Tibial nerve (tissue), 4 donors: ENCODE measurements around the gene RSKR. TPM values are rescaled to one million over a fixed set of nuclear protein-coding genes. Genes with fewer than 3 reads are reported as not detected.

Experiments used
- DNase-seq, 2 donors: peaks; one replicate each; pipeline ENCODE4 v3.0.0-alpha.2; 2019; ENCODE audit warnings: low spot score in 2 of 2
- H3K27ac ChIP-seq, 4 donors: fragments of 200-600 bp; sonication (generic) in 3 of 4; one replicate each; pipeline ENCODE4 v1.5.1; 2017 to 2019; ENCODE audit warnings: mild to moderate bottlenecking in 1 of 4
- H3K27me3 ChIP-seq, 2 donors: fragments of 200-600 bp; sonication (generic) in 1 of 2; one replicate each; pipeline versions ENCODE4 v1.5.1 to v1.6.0; 2017 to 2019
- H3K36me3 ChIP-seq, 3 donors: fragments of 200-600 bp; sonication (generic); one replicate each; pipeline ENCODE4 v1.5.1; 2018 to 2019
- H3K4me1 ChIP-seq, 4 donors: fragments of 200-600 bp; sonication (generic) in 3 of 4; one replicate each; pipeline ENCODE4 v1.5.1; 2017 to 2019
- H3K4me3 ChIP-seq, 4 donors: fragments of 200-600 bp; sonication (generic) in 3 of 4; one replicate each; pipeline ENCODE4 v1.5.1; 2017 to 2019; ENCODE audit warnings: mild to moderate bottlenecking in 1 of 4, moderate library complexity in 1 of 4
- H3K9me3 ChIP-seq, 4 donors: fragments of 200-600 bp; sonication (generic) in 3 of 4; one replicate each; pipeline ENCODE4 v1.5.1; 2017 to 2019
- CTCF ChIP-seq, 5 experiments: fragments of 200-600 bp in 3 of 5; fragments of 450-650 bp in 2 of 5; sonication (generic) in 3 of 5; IDR thresholded peaks; one replicate each; pipeline ENCODE4 v1.5.1; 2016 to 2019; ENCODE audit warnings: antibody characterized with exemption in 5 of 5, mild to moderate bottlenecking in 3 of 5, moderate library complexity in 2 of 5
- EP300 ChIP-seq, 2 donors: sonication (generic); formaldehyde crosslinking; IDR thresholded peaks; one replicate each; pipeline ENCODE4 v1.6.1; 2017; ENCODE audit warnings: antibody characterized with exemption in 2 of 2, mild to moderate bottlenecking in 1 of 2
- POLR2A ChIP-seq, 2 donors: fragments of 450-650 bp; IDR thresholded peaks; one replicate each; pipeline ENCODE4 v1.6.1; 2017; ENCODE audit warnings: antibody characterized with exemption in 2 of 2, mild to moderate bottlenecking in 2 of 2, moderate library complexity in 2 of 2
- WGBS, 2 donors: methylation state at CpG; one replicate each; pipeline ENCODE4 v1.1.5; 2018; 5-methylcytosine and 5-hydroxymethylcytosine counted together
- total RNA-seq, 4 donors: library from RNA; depleted of rRNA; stranded (reverse); fragments of >200 nt; gene quantifications; one replicate each; pipeline ENCODE4 v1.1.0, GENCODE V29; 2016

RSKR gene
- total RNA-seq, 4 donors from 2014 or later: 5.7 to 34.5 (median 16.2) TPM

GRCh38 chr17:28573521-28573920 is 40.5 kb downstream of the RSKR start:
- TF ChIP-seq EP300 (IDR thresholded peaks at IDR 0.05): no peak
- no peak for TF ChIP-seq POLR2A (IDR thresholded peaks at IDR 0.05)
- no peak for TF ChIP-seq CTCF (IDR thresholded peaks at IDR 0.05)
- 91 to 95% methylated on average over 9 of the region's 9 CpGs for WGBS, 2 donors
- Histone ChIP-seq H3K36me3 (peaks cover 0 to 14% (median 0%) of the 10 kb centered on the region in 3 donors), H3K4me1 (peaks cover 0 to 50% (median 20%) of the 10 kb centered on the region in 4 donors), H3K27ac (no peak overlapping the region), H3K9me3 (no peaks in the 10 kb centered on the region), H3K4me3 (no peak overlapping the region), H3K27me3 (no peaks in the 10 kb centered on the region)
- no peak for DNase-seq

- Histone ChIP-seq H3K27ac (no peak overlapping the region), H3K27me3 (no peaks in the 10 kb centered on the region), H3K9me3 (no peaks in the 10 kb centered on the region), H3K4me3 (no peak overlapping the region), H3K36me3 (peaks cover 0 to 19% (median 0%) of the 10 kb centered on the region in 3 donors), H3K4me1 (peaks cover 0 to 55% (median 20%) of the 10 kb centered on the region in 4 donors)
- no peak for TF ChIP-seq EP300 (IDR thresholded peaks at IDR 0.05)
- no peak for TF ChIP-seq POLR2A (IDR thresholded peaks at IDR 0.05)
- DNase-seq: no peak
Measured at GRCh38 chr17:28573040-28573380, 41.0 kb downstream of the RSKR start.

- WGBS, 2 donors: 77 to 86% methylated on average over 5 of the region's 5 CpGs
- Histone ChIP-seq H3K4me1 (peaks cover 0 to 58% (median 20%) of the 10 kb centered on the region in 4 donors), H3K27me3 (no peaks in the 10 kb centered on the region), H3K9me3 (no peaks in the 10 kb centered on the region), H3K27ac (peak overlapping the region; percentile 25 to 95 (median 82)), H3K4me3 (peak overlapping the region in 3 of 4 donors; percentile 61 to 98 (median 77)), H3K36me3 (peaks cover 0 to 20% (median 0%) of the 10 kb centered on the region in 3 donors)
- TF ChIP-seq EP300 (IDR thresholded peaks at IDR 0.05) (no peak), POLR2A (IDR thresholded peaks at IDR 0.05) (no peak), CTCF (IDR thresholded peaks at IDR 0.05) (no peak)
- DNase-seq: no peak
Measured at GRCh38 chr17:28572259-28573039, 41.5 kb downstream of the RSKR start.

GRCh38 chr17:28571361-28572122 is 42.4 kb downstream of the RSKR start, which contains the start of gene PIGS:
Gene PIGS, minus strand, starts transcription at chr17:28571524. Its CDS starts 28 bp downstream, at chr17:28571496.
- Histone ChIP-seq H3K4me3 (peak within 1 kb of the TSS; percentile 61 to 98 (median 69)), H3K9me3 (no peaks in the 10 kb centered on the region), H3K27me3 (no peaks in the 10 kb centered on the region), H3K4me1 (peaks cover 0 to 49% (median 19%) of the 10 kb centered on the region in 4 donors), H3K36me3 (peaks cover 0 to 23% (median 0%) of the 10 kb centered on the region in 3 donors), H3K27ac (peak within 1 kb of the TSS; percentile 44 to 95 (median 86))
- peak; percentile 82 to 84 for DNase-seq
- WGBS, 2 donors: 1 to 2% methylated on average over 24 to 26 of the region's 49 CpGs
- peak; percentile 18 to 82 for TF ChIP-seq POLR2A (IDR thresholded peaks at IDR 0.05)
- TF ChIP-seq CTCF (IDR thresholded peaks at IDR 0.05): no peak
- peak in 1 of 2 donors; percentile 89 for TF ChIP-seq EP300 (IDR thresholded peaks at IDR 0.05)

GRCh38 chr17:28570716-28571360 is 43.1 kb downstream of the RSKR start:
- no peaks in the 10 kb centered on the region for H3K27me3 ChIP-seq
- peaks cover 0 to 23% (median 0%) of the 10 kb centered on the region in 3 donors for H3K36me3 ChIP-seq
- H3K27ac ChIP-seq: peak overlapping the region; percentile 44 to 95 (median 86)
- H3K9me3 ChIP-seq: no peaks in the 10 kb centered on the region
- peaks cover 0 to 46% (median 18%) of the 10 kb centered on the region in 4 donors for H3K4me1 ChIP-seq
- 0 to 1% methylated on average over 17 to 31 of the region's 39 CpGs for WGBS, 2 donors
- no peak for TF ChIP-seq EP300 (IDR thresholded peaks at IDR 0.05)
- TF ChIP-seq POLR2A (IDR thresholded peaks at IDR 0.05): no peak
- no peak for TF ChIP-seq CTCF (IDR thresholded peaks at IDR 0.05)
- H3K4me3 ChIP-seq: peak overlapping the region; percentile 61 to 98 (median 69)
- no peak for DNase-seq
